ENCODE results near the gene MAPK12. TPM values are rescaled to one million over a fixed set of nuclear protein-coding genes. Genes with fewer than 3 reads are reported as not detected.

The MAPK12 gene
- total and polyA plus RNA-seq, 9 of the 15 experiments (the other 6 are each of a cell fraction or from before 2014, with no cell fraction given) = 0.79 to 71.5 (median 32.8) TPM

GRCh38 chr22:50250555-50251476 lies 10.7 kb downstream of the MAPK12 start, which contains the start of gene HDAC10 (continued):
- TF ChIP-seq SAP30 (IDR thresholded peaks at IDR 0.05; ENCODE audit: borderline replicate concordance, insufficient read depth, low read depth, low read length, poor library complexity, severe bottlenecking) = peak; percentile 59
- peak in 1 of 2 experiments; percentile 84; a peak in 1 of 4 replicates for TF ChIP-seq SIN3A (IDR thresholded peaks at IDR 0.05; ENCODE audit: borderline replicate concordance in 2 of 2, control insufficient read depth in 1 of 2, low read depth in 2 of 2, low read length in 2 of 2)
- TF ChIP-seq CXXC5 (CRISPR knock-in tag; IDR thresholded peaks at IDR 0.05) = peak; percentile 73
- TF ChIP-seq E2F4 (CRISPR knock-in tag; IDR thresholded peaks at IDR 0.05; ENCODE audit: low read depth) = 0 out of 2 replicates have a peak, but pooled peaks have one; percentile 24
- TF ChIP-seq JUN (IDR thresholded peaks at IDR 0.05; ENCODE audit: borderline replicate concordance, low read depth, low read length) = no peak
- TF ChIP-seq JUN (CRISPR knock-in tag; IDR thresholded peaks at IDR 0.05; ENCODE audit: borderline replicate concordance) = 0 out of 2 replicates have a peak, but pooled peaks have one; percentile 41
- TF ChIP-seq, protein P1, sequence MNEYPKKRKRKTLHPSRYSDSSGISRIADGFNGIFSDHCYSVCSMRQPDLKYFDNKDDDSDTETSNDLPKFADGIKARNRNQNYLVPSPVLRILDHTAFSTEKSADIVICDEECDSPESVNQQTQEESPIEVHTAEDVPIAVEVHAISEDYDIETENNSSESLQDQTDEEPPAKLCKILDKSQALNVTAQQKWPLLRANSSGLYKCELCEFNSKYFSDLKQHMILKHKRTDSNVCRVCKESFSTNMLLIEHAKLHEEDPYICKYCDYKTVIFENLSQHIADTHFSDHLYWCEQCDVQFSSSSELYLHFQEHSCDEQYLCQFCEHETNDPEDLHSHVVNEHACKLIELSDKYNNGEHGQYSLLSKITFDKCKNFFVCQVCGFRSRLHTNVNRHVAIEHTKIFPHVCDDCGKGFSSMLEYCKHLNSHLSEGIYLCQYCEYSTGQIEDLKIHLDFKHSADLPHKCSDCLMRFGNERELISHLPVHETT (CRISPR knock-in tag; conservative IDR thresholded peaks at IDR 0.05 in 1 of 2, IDR thresholded peaks at IDR 0.05 in 1 of 2) = peak in 1 of 2 experiments; percentile 70; a peak in 1 of 4 replicates
- TF ChIP-seq PHF8 (IDR thresholded peaks at IDR 0.05; ENCODE audit: borderline replicate concordance, low read length) = peak; percentile 60; the same call in 1 of the 2 replicates
- peak; percentile 32 to 54; a peak in 2 of 4 replicates for TF ChIP-seq MAZ (CRISPR knock-in tag; conservative IDR thresholded peaks at IDR 0.05 in 1 of 2, IDR thresholded peaks at IDR 0.05 in 1 of 2)
- TF ChIP-seq RBM25 (IDR thresholded peaks at IDR 0.05; ENCODE audit: low read depth, low read length, severe bottlenecking) = peak; percentile 96
- TF ChIP-seq, protein P2, sequence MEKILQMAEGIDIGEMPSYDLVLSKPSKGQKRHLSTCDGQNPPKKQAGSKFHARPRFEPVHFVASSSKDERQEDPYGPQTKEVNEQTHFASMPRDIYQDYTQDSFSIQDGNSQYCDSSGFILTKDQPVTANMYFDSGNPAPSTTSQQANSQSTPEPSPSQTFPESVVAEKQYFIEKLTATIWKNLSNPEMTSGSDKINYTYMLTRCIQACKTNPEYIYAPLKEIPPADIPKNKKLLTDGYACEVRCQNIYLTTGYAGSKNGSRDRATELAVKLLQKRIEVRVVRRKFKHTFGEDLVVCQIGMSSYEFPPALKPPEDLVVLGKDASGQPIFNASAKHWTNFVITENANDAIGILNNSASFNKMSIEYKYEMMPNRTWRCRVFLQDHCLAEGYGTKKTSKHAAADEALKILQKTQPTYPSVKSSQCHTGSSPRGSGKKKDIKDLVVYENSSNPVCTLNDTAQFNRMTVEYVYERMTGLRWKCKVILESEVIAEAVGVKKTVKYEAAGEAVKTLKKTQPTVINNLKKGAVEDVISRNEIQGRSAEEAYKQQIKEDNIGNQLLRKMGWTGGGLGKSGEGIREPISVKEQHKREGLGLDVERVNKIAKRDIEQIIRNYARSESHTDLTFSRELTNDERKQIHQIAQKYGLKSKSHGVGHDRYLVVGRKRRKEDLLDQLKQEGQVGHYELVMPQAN (IDR thresholded peaks at IDR 0.05; ENCODE audit: borderline replicate concordance) = peak; percentile 74; the same call in 1 of the 2 replicates
- 0 out of 2 replicates have a peak, but pooled peaks have one; percentile 29 for TF ChIP-seq CREB3L1 (IDR thresholded peaks at IDR 0.05; ENCODE audit: borderline replicate concordance, low read depth)
